Measurements from ENCODE around the gene SNX18.
A peak's percentile ranks its signal among the peaks of the same experiment; 100 is the strongest.
"Not testable (repeated sequence)": the region's sequence is repeated elsewhere in the genome, so short reads cannot be mapped to it uniquely, and the experiment has no call there.

The SNX18 gene

GRCh38 chr5:54520438-54520846, 2.9 kb downstream of the SNX18 start:
- peak; percentile 51 for DNase-seq

GRCh38 chr5:54520940-54521339, 3.4 kb downstream of the SNX18 start:
- no peak for DNase-seq

- no peak for DNase-seq
Measured at GRCh38 chr5:54521856-54522479, 4.4 kb downstream of the SNX18 start.

GRCh38 chr5:54523534-54523933, 6.0 kb downstream of the SNX18 start:
- DNase-seq: no peak

GRCh38 chr5:54524082-54524481, 6.5 kb downstream of the SNX18 start:
- DNase-seq: no peak

- no peak for DNase-seq
Measured at GRCh38 chr5:54524704-54525103, 7.1 kb downstream of the SNX18 start.

- DNase-seq: no peak
Measured at GRCh38 chr5:54525261-54525660, 7.7 kb downstream of the SNX18 start.

- no peak for DNase-seq
Measured at GRCh38 chr5:54525692-54526091, 8.1 kb downstream of the SNX18 start.

GRCh38 chr5:54526604-54527288, 9.2 kb downstream of the SNX18 start:
- DNase-seq: no peak

- DNase-seq: no peak
Measured at GRCh38 chr5:54528633-54529209, 11.2 kb downstream of the SNX18 start.

- DNase-seq: no peak
Measured at GRCh38 chr5:54529565-54529964, 12.0 kb downstream of the SNX18 start.

- no peak for DNase-seq
Measured at GRCh38 chr5:54531546-54531945, 14.0 kb downstream of the SNX18 start.

- DNase-seq: peak; percentile 42
Measured at GRCh38 chr5:54533541-54534190, 16.1 kb downstream of the SNX18 start.

GRCh38 chr5:54534191-54535004, 16.8 kb downstream of the SNX18 start:
- peak; percentile 30 for DNase-seq

GRCh38 chr5:54535149-54535844, 17.7 kb downstream of the SNX18 start:
- DNase-seq: no peak

- DNase-seq: not testable (repeated sequence)
Measured at GRCh38 chr5:54536375-54536774, 18.8 kb downstream of the SNX18 start.

- not testable (repeated sequence) for DNase-seq
Measured at GRCh38 chr5:54536861-54537260, 19.3 kb downstream of the SNX18 start.

- no peak for DNase-seq
Measured at GRCh38 chr5:54537725-54538124, 20.2 kb downstream of the SNX18 start.

GRCh38 chr5:54538156-54538555, 20.6 kb downstream of the SNX18 start:
- no peak for DNase-seq

GRCh38 chr5:54539001-54539400, 21.4 kb downstream of the SNX18 start:
- no peak for DNase-seq

GRCh38 chr5:54540286-54540685, 22.7 kb downstream of the SNX18 start:
- DNase-seq: no peak
